ENCODE results near the gene PIP4K2B. TPM values are rescaled to one million over a fixed set of nuclear protein-coding genes. Genes with fewer than 3 reads are reported as not detected.

PIP4K2B gene
- total RNA-seq, 1 experiment from 2014 or later, result 25.5 TPM

DNA sequence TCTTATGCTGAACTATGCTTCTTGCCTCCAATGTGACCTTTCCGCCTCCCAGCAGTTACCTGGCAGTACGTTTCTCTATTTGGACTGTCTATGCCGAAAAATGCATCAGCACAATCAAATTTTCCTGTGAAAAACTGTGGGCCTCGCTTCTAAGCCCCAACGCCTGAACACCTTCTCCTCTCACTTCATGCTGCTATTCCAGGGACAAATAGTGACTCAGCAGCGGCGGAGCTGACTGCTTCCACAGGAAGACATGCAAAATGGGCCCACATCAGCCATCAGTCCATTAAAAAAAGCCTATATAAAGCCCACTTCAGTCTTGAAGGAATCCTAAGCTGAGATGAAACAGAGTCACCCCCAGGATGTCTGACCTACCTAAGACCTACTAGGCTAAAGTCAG lies 10.5 kb upstream of the PIP4K2B start:
- ATAC-seq (no peak), DNase-seq (no peak)
- Histone ChIP-seq H3K4me1 (ENCODE audit: insufficient read depth, low read length) (no peaks in the 10 kb centered on the region), H3K4me3 (ENCODE audit: low read length) (no peak overlapping the region), H3K9ac (ENCODE audit: low read length) (no peak overlapping the region), H3K36me3 (ENCODE audit: low read depth, low read length) (peaks cover 28% of the 10 kb centered on the region), H4K20me1 (ENCODE audit: low read length) (no peaks in the 10 kb centered on the region), H3K9me2 (replicated peaks; ENCODE audit: low read length) (no peaks in the 10 kb centered on the region), H3K9me3 (ENCODE audit: low read length) (no peaks in the 10 kb centered on the region), H3K4me2 (ENCODE audit: low read length) (no peak overlapping the region), H3K79me2 (ENCODE audit: low read length) (no peaks in the 10 kb centered on the region), H3K27ac (ENCODE audit: low read length) (no peak overlapping the region), H3F3A (ENCODE audit: low read length, unreplicated experiment) (no peaks in the 10 kb centered on the region), H2AFZ (ENCODE audit: low read length) (no peak overlapping the region), H3K27me3 (ENCODE audit: low read length) (no peaks in the 10 kb centered on the region)
- TF ChIP-seq EZH2phosphoT487 (IDR thresholded peaks at IDR 0.05; ENCODE audit: borderline replicate concordance, low read length), result no peak
- TF ChIP-seq, protein P1, sequence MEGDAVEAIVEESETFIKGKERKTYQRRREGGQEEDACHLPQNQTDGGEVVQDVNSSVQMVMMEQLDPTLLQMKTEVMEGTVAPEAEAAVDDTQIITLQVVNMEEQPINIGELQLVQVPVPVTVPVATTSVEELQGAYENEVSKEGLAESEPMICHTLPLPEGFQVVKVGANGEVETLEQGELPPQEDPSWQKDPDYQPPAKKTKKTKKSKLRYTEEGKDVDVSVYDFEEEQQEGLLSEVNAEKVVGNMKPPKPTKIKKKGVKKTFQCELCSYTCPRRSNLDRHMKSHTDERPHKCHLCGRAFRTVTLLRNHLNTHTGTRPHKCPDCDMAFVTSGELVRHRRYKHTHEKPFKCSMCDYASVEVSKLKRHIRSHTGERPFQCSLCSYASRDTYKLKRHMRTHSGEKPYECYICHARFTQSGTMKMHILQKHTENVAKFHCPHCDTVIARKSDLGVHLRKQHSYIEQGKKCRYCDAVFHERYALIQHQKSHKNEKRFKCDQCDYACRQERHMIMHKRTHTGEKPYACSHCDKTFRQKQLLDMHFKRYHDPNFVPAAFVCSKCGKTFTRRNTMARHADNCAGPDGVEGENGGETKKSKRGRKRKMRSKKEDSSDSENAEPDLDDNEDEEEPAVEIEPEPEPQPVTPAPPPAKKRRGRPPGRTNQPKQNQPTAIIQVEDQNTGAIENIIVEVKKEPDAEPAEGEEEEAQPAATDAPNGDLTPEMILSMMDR (conservative IDR thresholded peaks at IDR 0.05; ENCODE audit: low read depth, low read length), result no peak
- no peak for TF ChIP-seq EZH2 (IDR thresholded peaks at IDR 0.05; ENCODE audit: low read length, unreplicated experiment)
- no TSS peak for BruUV-seq (replicated peaks)
- intact Hi-C loops (cut with micrococcal nuclease), result no loop called here
- ChIA-PET POLR2A (ENCODE audit: unreplicated experiment) (no interaction called here), CTCF (no interaction called here)

DNA sequence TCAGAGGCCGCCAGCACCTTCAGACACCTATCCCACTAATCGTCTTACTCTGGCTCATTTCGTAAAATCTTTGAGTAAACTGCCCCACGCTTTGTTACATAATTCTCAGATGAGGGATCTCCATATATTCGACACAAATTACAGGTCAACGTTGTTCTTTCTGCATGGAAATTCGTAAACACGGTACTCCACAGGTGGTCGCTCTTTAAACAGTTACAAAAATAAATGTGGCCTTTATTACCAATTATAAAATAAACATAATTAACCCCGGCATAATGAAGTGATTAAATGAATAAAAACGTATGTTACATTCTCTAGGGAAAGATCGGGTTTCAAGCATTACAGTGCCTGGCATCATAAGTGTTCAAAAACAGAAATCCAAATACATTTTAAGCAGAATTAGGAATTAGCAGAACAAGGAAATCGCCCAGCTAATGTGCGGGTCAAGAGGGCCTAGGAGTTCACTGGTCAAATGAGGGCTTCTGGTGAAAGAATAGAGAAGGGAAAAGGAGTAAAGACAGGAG lies 943 bp upstream of the PIP4K2B start:
- Histone ChIP-seq H3K4me1 (ENCODE audit: insufficient read depth, low read length) (peaks cover 16% of the 10 kb centered on the region), H3K79me2 (ENCODE audit: low read length) (peaks cover 39% of the 10 kb centered on the region), H3K9ac (ENCODE audit: low read length) (peak overlapping the region; percentile 98; the same call in 1 of the 2 replicates), H3K27me3 (ENCODE audit: low read length) (no peaks in the 10 kb centered on the region), H3K9me3 (ENCODE audit: low read length) (no peaks in the 10 kb centered on the region), H4K20me1 (ENCODE audit: low read length) (peaks cover 9% of the 10 kb centered on the region; the same call in 1 of the 2 replicates), H3K4me2 (ENCODE audit: low read length) (peak overlapping the region; percentile 84), H3K36me3 (ENCODE audit: low read depth, low read length) (peaks cover 13% of the 10 kb centered on the region; the same call in 1 of the 2 replicates), H2AFZ (ENCODE audit: low read length) (peak overlapping the region; percentile 55), H3K4me3 (ENCODE audit: low read length) (peak overlapping the region; percentile 72), H3K9me2 (replicated peaks; ENCODE audit: low read length) (no peaks in the 10 kb centered on the region), H3K27ac (ENCODE audit: low read length) (peak overlapping the region; percentile 92), H3F3A (ENCODE audit: low read length, unreplicated experiment) (no peaks in the 10 kb centered on the region)
- ATAC-seq (no peak), DNase-seq (no peak)
- TF ChIP-seq, protein P1 (conservative IDR thresholded peaks at IDR 0.05; ENCODE audit: low read depth, low read length), result no peak
- no peak for TF ChIP-seq EZH2phosphoT487 (IDR thresholded peaks at IDR 0.05; ENCODE audit: borderline replicate concordance, low read length)
- TF ChIP-seq EZH2 (IDR thresholded peaks at IDR 0.05; ENCODE audit: low read length, unreplicated experiment), result no peak
- intact Hi-C loops (cut with micrococcal nuclease), result no loop called here
- CTCF ChIA-PET, result no interaction called here
- TSS peak; percentile 84 for BruUV-seq (replicated peaks)
- POLR2A ChIA-PET (ENCODE audit: unreplicated experiment), result no interaction called here

All from PC-3 (cell line).